HUES6 (cell line): ENCODE data around the gene SF3B3.

ENCODE experiments used
- H3K27ac ChIP-seq: 2 replicates; pipeline ENCODE4 v1.7.0; 2013; ENCODE audit warnings: low read depth, mild to moderate bottlenecking, low read length, inconsistent platforms
- H3K27me3 ChIP-seq: 2 replicates; pipeline ENCODE4 v1.6.1; 2013; ENCODE audit warnings: low read length; ENCODE audit not compliant: control insufficient read depth, insufficient read depth
- H3K36me3 ChIP-seq: 2 replicates; pipeline ENCODE4 v1.6.1; 2013; ENCODE audit warnings: low read length; ENCODE audit not compliant: control insufficient read depth, insufficient read depth
- H3K4me1 ChIP-seq: 2 replicates; pipeline ENCODE4 v1.6.1; 2013; ENCODE audit warnings: low read length; ENCODE audit not compliant: control insufficient read depth, insufficient read depth
- H3K4me3 ChIP-seq: 2 replicates; pipeline ENCODE4 v1.5.1; 2013; ENCODE audit warnings: low read depth, low read length
- H3K9ac ChIP-seq: one replicate; pipeline ENCODE4 v1.6.1; 2013; ENCODE audit warnings: mild to moderate bottlenecking, low read length
- H3K9me3 ChIP-seq: 2 replicates; pipeline ENCODE4 v1.6.1; 2013; ENCODE audit warnings: low read depth, low read length; ENCODE audit not compliant: control insufficient read depth, insufficient read depth

SF3B3 gene

GRCh38 chr16:70523743-70524398 lies at the start of gene SF3B3:
SF3B3 (plus strand) TSS chr16:70523816; CDS start chr16:70526657, 2,841 bp downstream.
- Histone ChIP-seq H3K4me1 (peaks cover 12% of the 10 kb centered on the region), H3K27ac (peak within 1 kb of the TSS; percentile 97), H3K36me3 (peaks cover 37% of the 10 kb centered on the region), H3K9ac (peak within 1 kb of the TSS; percentile 97), H3K27me3 (no peaks in the 10 kb centered on the region), H3K4me3 (peak within 1 kb of the TSS; percentile 87), H3K9me3 (no peaks in the 10 kb centered on the region)

GRCh38 chr16:70474320-70475053 lies 49.1 kb upstream of the SF3B3 start:
- Histone ChIP-seq H3K9me3 (no peaks in the 10 kb centered on the region), H3K36me3 (peaks cover 28% of the 10 kb centered on the region), H3K27ac (no peak overlapping the region), H3K9ac (no peak overlapping the region), H3K4me3 (no peak overlapping the region), H3K4me1 (peaks cover 20% of the 10 kb centered on the region), H3K27me3 (no peaks in the 10 kb centered on the region)

- H3K9ac ChIP-seq, result no peak overlapping the region
- H3K9me3 ChIP-seq, result no peaks in the 10 kb centered on the region
- H3K27me3 ChIP-seq, result no peaks in the 10 kb centered on the region
- peaks cover 35% of the 10 kb centered on the region for H3K36me3 ChIP-seq
- peaks cover 21% of the 10 kb centered on the region for H3K4me1 ChIP-seq
- H3K4me3 ChIP-seq, result no peak overlapping the region
- H3K27ac ChIP-seq, result 0 out of 2 replicates have a peak overlapping the region, but pooled peaks have one; percentile 27
These were observed 48.4 kb upstream of the SF3B3 start for GRCh38 chr16:70475054-70475871.

GRCh38 chr16:70476272-70477020 lies 47.2 kb upstream of the SF3B3 start:
- Histone ChIP-seq H3K4me1 (peaks cover 21% of the 10 kb centered on the region), H3K27ac (no peak overlapping the region), H3K4me3 (no peak overlapping the region), H3K27me3 (no peaks in the 10 kb centered on the region), H3K36me3 (peaks cover 47% of the 10 kb centered on the region), H3K9me3 (no peaks in the 10 kb centered on the region), H3K9ac (no peak overlapping the region)

GRCh38 chr16:70478169-70478568 lies 45.4 kb upstream of the SF3B3 start:
- Histone ChIP-seq H3K4me1 (peaks cover 21% of the 10 kb centered on the region), H3K27me3 (no peaks in the 10 kb centered on the region), H3K9ac (no peak overlapping the region), H3K27ac (no peak overlapping the region), H3K9me3 (no peaks in the 10 kb centered on the region), H3K36me3 (peaks cover 58% of the 10 kb centered on the region), H3K4me3 (no peak overlapping the region)

- H3K27ac ChIP-seq, result no peak overlapping the region
- no peaks in the 10 kb centered on the region for H3K27me3 ChIP-seq
- H3K4me3 ChIP-seq, result no peak overlapping the region
- H3K4me1 ChIP-seq, result peaks cover 21% of the 10 kb centered on the region
- H3K9me3 ChIP-seq, result no peaks in the 10 kb centered on the region
- no peak overlapping the region for H3K9ac ChIP-seq
- peaks cover 61% of the 10 kb centered on the region for H3K36me3 ChIP-seq
These were observed 44.7 kb upstream of the SF3B3 start for GRCh38 chr16:70478912-70479341.

- Histone ChIP-seq H3K4me1 (peaks cover 21% of the 10 kb centered on the region), H3K27me3 (no peaks in the 10 kb centered on the region), H3K9me3 (no peaks in the 10 kb centered on the region), H3K9ac (no peak overlapping the region), H3K36me3 (peaks cover 58% of the 10 kb centered on the region), H3K4me3 (no peak overlapping the region), H3K27ac (no peak overlapping the region)
These were observed 43.2 kb upstream of the SF3B3 start for GRCh38 chr16:70480127-70481105.

- Histone ChIP-seq H3K4me1 (peaks cover 14% of the 10 kb centered on the region), H3K9ac (no peak overlapping the region), H3K27ac (no peak overlapping the region), H3K27me3 (no peaks in the 10 kb centered on the region), H3K4me3 (no peak overlapping the region), H3K9me3 (no peaks in the 10 kb centered on the region), H3K36me3 (peaks cover 60% of the 10 kb centered on the region)
These were observed 41.6 kb upstream of the SF3B3 start for GRCh38 chr16:70481929-70482536.

GRCh38 chr16:70482624-70483023 lies 41.0 kb upstream of the SF3B3 start:
- Histone ChIP-seq H3K4me1 (peaks cover 14% of the 10 kb centered on the region), H3K27ac (no peak overlapping the region), H3K27me3 (no peaks in the 10 kb centered on the region), H3K9ac (no peak overlapping the region), H3K36me3 (peaks cover 63% of the 10 kb centered on the region), H3K4me3 (no peak overlapping the region), H3K9me3 (no peaks in the 10 kb centered on the region)
